ENCODE measurements around the gene KLHL18.
"Not testable (repeated sequence)": the region's sequence is repeated elsewhere in the genome, so short reads cannot be mapped to it uniquely, and the experiment has no call there.

Gene KLHL18

DNA sequence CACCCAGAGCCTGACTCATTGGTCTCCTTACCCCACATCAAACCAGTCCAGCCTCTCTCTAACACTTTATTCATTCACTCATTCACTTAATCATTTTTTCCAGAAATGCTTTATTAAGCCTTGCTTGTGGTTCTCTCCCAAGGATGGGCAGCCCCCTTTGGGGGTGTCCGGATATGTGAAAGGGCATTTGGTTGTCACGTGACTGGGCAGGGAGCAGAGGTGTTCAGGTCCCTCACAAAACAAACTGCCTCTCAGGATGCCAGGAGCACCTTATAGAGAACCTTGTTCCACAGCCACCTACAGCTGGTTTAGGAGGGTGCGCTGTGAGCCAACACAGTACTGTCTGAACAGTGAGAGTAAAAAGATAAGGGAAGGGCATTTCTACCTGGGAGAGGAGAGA, 72.3 kb downstream of the KLHL18 start:
- no peaks in the 10 kb centered on the region for H3K27me3 Mint-ChIP-seq (ENCODE audit: low read depth)
- TF ChIP-seq, protein P1, sequence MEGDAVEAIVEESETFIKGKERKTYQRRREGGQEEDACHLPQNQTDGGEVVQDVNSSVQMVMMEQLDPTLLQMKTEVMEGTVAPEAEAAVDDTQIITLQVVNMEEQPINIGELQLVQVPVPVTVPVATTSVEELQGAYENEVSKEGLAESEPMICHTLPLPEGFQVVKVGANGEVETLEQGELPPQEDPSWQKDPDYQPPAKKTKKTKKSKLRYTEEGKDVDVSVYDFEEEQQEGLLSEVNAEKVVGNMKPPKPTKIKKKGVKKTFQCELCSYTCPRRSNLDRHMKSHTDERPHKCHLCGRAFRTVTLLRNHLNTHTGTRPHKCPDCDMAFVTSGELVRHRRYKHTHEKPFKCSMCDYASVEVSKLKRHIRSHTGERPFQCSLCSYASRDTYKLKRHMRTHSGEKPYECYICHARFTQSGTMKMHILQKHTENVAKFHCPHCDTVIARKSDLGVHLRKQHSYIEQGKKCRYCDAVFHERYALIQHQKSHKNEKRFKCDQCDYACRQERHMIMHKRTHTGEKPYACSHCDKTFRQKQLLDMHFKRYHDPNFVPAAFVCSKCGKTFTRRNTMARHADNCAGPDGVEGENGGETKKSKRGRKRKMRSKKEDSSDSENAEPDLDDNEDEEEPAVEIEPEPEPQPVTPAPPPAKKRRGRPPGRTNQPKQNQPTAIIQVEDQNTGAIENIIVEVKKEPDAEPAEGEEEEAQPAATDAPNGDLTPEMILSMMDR (IDR thresholded peaks at IDR 0.05; ENCODE audit: unreplicated experiment in 3 of 3), result no peak
- no peak overlapping the region for H3K27ac Mint-ChIP-seq
- H3K4me3 Mint-ChIP-seq, result no peak overlapping the region
- H3K9me3 Mint-ChIP-seq, result peaks cover 9% of the 10 kb centered on the region
- H3K4me1 Mint-ChIP-seq, result no peaks in the 10 kb centered on the region
- H3K36me3 Mint-ChIP-seq (ENCODE audit: low read depth), result no peaks in the 10 kb centered on the region

DNA sequence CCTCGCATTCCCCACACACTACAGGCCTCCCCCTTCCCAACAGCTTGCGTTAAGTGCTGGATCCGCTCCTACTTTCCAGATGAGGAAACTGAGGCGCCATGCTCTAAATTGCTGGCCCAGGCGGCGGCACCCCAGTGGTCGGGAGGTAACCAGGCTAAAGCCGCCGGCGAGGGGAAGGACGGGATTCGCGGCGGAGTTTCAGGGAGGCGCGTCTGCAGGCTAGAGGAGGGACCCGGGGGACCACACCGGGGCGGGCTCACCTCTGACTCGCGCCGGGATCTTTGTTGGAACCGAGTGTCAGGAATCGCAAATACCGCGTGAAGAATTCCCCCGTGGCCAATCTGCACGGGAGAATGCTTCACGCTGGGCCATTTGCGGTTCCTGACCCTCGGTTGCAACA, 73.5 kb downstream of the KLHL18 start:
- Mint-ChIP-seq H3K27me3 (ENCODE audit: low read depth) (no peaks in the 10 kb centered on the region), H3K36me3 (ENCODE audit: low read depth) (no peaks in the 10 kb centered on the region), H3K27ac (no peak overlapping the region), H3K9me3 (peaks cover 13% of the 10 kb centered on the region), H3K4me1 (no peaks in the 10 kb centered on the region), H3K4me3 (no peak overlapping the region)
- TF ChIP-seq, protein P1 (IDR thresholded peaks at IDR 0.05; ENCODE audit: unreplicated experiment in 3 of 3), result no peak

DNA sequence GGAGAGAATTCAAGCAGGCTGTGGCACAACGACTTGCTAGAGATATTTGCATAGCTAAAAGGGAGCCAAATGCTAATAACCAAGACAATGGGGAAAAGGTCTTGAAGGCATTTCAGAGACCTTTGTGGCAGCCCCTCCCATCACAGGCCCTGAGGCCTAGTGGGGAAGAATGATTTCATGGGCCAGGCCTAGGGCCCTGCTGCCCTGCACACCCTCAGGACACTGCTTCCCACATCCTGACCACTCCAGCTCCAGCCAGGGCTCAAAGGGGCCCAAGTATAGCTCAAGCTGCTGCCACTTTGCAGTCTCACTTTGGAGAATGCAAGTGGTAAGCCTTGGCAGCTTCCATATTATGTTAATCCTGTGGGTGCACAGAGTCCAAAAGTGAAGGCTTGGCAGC, 76.6 kb downstream of the KLHL18 start:
- H3K27ac Mint-ChIP-seq, result no peak overlapping the region
- H3K27me3 Mint-ChIP-seq (ENCODE audit: low read depth), result no peaks in the 10 kb centered on the region
- TF ChIP-seq, protein P1 (IDR thresholded peaks at IDR 0.05; ENCODE audit: unreplicated experiment in 3 of 3), result no peak
- H3K9me3 Mint-ChIP-seq, result peaks cover 19% of the 10 kb centered on the region
- no peak overlapping the region for H3K4me3 Mint-ChIP-seq
- H3K36me3 Mint-ChIP-seq (ENCODE audit: low read depth), result no peaks in the 10 kb centered on the region
- no peaks in the 10 kb centered on the region for H3K4me1 Mint-ChIP-seq

DNA sequence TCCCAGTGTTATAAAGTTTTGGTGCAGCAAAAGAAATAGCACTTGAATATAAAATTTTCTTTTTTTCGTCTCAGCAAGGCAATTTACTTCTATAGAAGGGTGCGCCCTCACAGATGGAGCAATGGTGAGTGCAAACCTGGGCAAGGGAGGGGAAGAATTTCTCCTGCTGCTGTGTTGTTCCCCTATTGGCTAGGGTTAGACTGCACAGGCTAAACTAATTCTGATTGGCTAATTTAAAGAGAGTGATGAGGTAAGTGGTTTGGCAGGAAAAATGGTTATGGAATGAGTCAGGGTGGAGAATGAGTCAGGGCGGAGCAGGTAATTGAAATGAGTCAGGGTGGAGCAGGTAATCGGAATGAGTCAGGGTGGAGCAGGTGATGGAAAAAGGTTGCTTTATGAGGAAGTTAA, 77.4 kb downstream of the KLHL18 start:
- not testable (repeated sequence) for H3K36me3 Mint-ChIP-seq (ENCODE audit: low read depth); H3K4me3 Mint-ChIP-seq; H3K4me1 Mint-ChIP-seq; H3K27me3 Mint-ChIP-seq (ENCODE audit: low read depth); H3K27ac Mint-ChIP-seq
- peaks cover 19% of the 10 kb centered on the region for H3K9me3 Mint-ChIP-seq

DNA sequence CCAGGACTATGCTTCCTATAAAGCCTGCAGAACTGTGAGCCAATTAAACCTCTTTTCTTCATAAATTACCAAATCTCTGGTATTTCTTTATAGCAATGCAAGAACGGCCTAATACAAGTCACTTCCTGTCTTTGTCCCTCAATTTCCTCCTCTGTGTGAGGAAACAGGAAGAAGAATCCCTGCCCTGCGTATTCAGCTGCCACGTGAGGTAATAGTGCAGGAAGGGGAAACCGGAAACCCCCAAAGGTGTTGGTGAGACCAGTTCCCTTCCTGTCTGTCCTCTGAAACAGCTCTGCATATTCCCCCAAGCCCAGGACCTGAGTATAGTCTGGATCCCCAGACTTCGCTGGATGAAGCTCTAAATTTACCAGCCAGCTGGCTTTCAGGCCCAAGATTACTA, 80.0 kb downstream of the KLHL18 start:
- H3K4me1 Mint-ChIP-seq, result peaks cover 5% of the 10 kb centered on the region
- H3K36me3 Mint-ChIP-seq (ENCODE audit: low read depth), result no peaks in the 10 kb centered on the region
- H3K27ac Mint-ChIP-seq, result peak overlapping the region in 1 of 3 experiments; percentile 56
- H3K27me3 Mint-ChIP-seq (ENCODE audit: low read depth), result no peaks in the 10 kb centered on the region
- TF ChIP-seq, protein P1 (IDR thresholded peaks at IDR 0.05; ENCODE audit: unreplicated experiment in 3 of 3), result no peak
- H3K9me3 Mint-ChIP-seq, result peaks cover 19% of the 10 kb centered on the region
- no peak overlapping the region for H3K4me3 Mint-ChIP-seq

DNA sequence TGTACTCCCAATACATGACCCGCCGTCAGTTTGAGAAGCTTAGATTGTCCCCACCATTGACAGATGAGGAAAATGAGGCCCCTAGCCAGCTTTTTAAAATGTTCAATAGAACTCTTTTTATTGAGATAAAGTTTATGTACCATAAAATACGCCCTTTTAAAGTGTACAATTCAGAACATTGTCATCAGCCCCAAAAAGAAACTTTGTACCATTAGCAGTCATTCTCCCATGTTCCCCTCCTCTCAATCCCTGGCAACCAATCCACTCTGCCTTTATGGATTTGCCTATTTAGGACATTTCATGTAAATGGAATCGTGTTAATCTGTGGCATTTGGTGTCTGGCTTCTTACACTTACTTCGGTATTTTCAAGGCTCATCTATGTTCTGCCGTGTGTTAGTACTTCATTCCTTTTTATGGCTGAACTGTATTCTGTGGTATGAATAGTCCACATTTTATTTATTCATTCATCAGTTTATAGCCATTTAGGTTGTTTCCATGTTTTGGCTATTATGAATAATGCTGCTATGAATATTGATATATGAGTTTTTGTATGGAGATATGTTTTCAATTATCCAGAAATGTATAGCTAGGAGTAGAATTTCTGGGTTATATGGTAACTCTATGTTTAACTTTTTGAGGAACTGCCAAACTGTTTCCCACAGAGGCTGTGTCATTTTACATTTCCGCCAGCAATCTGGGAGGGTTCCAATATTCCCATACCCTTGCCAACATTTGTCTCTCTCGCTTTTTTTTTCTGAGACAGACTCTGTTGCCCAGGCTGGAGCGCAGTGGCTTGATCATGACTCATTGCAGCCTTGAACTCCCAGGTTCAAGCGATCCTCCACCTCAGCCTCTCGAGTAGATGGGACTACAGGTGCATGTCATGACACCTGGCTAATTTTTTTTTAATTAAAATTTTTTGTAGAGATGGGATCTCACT, 82.7 kb downstream of the KLHL18 start:
- Mint-ChIP-seq H3K27me3 (ENCODE audit: low read depth) (peaks cover 9% of the 10 kb centered on the region), H3K4me1 (peaks cover 5% of the 10 kb centered on the region)
- TF ChIP-seq, protein P1 (IDR thresholded peaks at IDR 0.05; ENCODE audit: unreplicated experiment in 3 of 3), result no peak

More for the DNA sequence above, 82.7 kb downstream of the KLHL18 start:
- H3K27ac Mint-ChIP-seq, result no peak overlapping the region
- no peak overlapping the region for H3K4me3 Mint-ChIP-seq
- peaks cover 5% of the 10 kb centered on the region for H3K9me3 Mint-ChIP-seq
- no peaks in the 10 kb centered on the region for H3K36me3 Mint-ChIP-seq (ENCODE audit: low read depth)
